ENCODE data around the gene TMEM273.

- TF ChIP-seq CTCF (conservative IDR thresholded peaks at IDR 0.05 in 1 of 2, IDR thresholded peaks at IDR 0.05 in 1 of 2; ENCODE audit: low read depth in 1 of 2, low read length in 2 of 2) (no peak), EZH2 (IDR thresholded peaks at IDR 0.05; ENCODE audit: low read length, missing control alignments) (no peak)
These were observed 26.1 kb downstream of the TMEM273 start for GRCh38 chr10:49162063-49162462.
